Pons (tissue), 1 donor: ENCODE measurements around the gene MT1M.
"Not testable (repeated sequence)": the region's sequence is repeated elsewhere in the genome, so short reads cannot be mapped to it uniquely, and the experiment has no call there.

Experiments used
- DNase-seq: peaks from one replicate; pipeline ENCODE4 v3.0.0-alpha.2; 2016; ENCODE audit warnings: low spot score

The MT1M gene

GRCh38 chr16:56632156-56632847, at the start of gene MT1M:
Gene MT1M (plus strand): TSS chr16:56632659. CDS start chr16:56632732, 73 bp downstream.
- no peak for DNase-seq

- DNase-seq, result not testable (repeated sequence)
Measured at GRCh38 chr16:56582911-56583310, 49.5 kb upstream of the MT1M start.

GRCh38 chr16:56583351-56584168, 48.9 kb upstream of the MT1M start:
- no peak for DNase-seq

GRCh38 chr16:56584276-56584675, 48.2 kb upstream of the MT1M start:
- no peak for DNase-seq

GRCh38 chr16:56588781-56589140, 43.7 kb upstream of the MT1M start:
- DNase-seq, result no peak

- peak; percentile 59 for DNase-seq
Measured at GRCh38 chr16:56589141-56590039, 43.1 kb upstream of the MT1M start, which contains the start of gene MT3. Gene MT3 (plus strand): TSS chr16:56589528. CDS start chr16:56589591, 63 bp downstream.

GRCh38 chr16:56591377-56592060, 40.9 kb upstream of the MT1M start:
- DNase-seq, result peak; percentile 66

GRCh38 chr16:56593573-56594291, 38.7 kb upstream of the MT1M start:
- DNase-seq, result no peak

- DNase-seq, result no peak
Measured at GRCh38 chr16:56594292-56594619, 38.2 kb upstream of the MT1M start.

GRCh38 chr16:56600398-56600999, 32.0 kb upstream of the MT1M start:
- DNase-seq, result peak; percentile 87

- no peak for DNase-seq
Measured at GRCh38 chr16:56601325-56601724, 31.1 kb upstream of the MT1M start.

- peak; percentile 77 for DNase-seq
Measured at GRCh38 chr16:56603589-56603988, 28.9 kb upstream of the MT1M start.

GRCh38 chr16:56604966-56605365, 27.5 kb upstream of the MT1M start:
- DNase-seq, result no peak

GRCh38 chr16:56605475-56605874, 27.0 kb upstream of the MT1M start:
- DNase-seq, result no peak

- no peak for DNase-seq
Measured at GRCh38 chr16:56606071-56606475, 26.4 kb upstream of the MT1M start.

- DNase-seq, result peak; percentile 62
Measured at GRCh38 chr16:56606476-56607108, 25.9 kb upstream of the MT1M start.

GRCh38 chr16:56607109-56607618, 25.3 kb upstream of the MT1M start:
- no peak for DNase-seq

- DNase-seq, result no peak
Measured at GRCh38 chr16:56607675-56608042, 24.8 kb upstream of the MT1M start.

- DNase-seq, result peak; percentile 89
Measured at GRCh38 chr16:56608043-56608875, 24.2 kb upstream of the MT1M start, which contains the start of gene MT2A. Gene MT2A (plus strand): TSS chr16:56608584. CDS start chr16:56608656, 72 bp downstream.
